Liver (tissue), 9 donors: ENCODE results near the gene TBC1D12. TPM values are rescaled to one million over a fixed set of nuclear protein-coding genes. Genes with fewer than 3 reads are reported as not detected.

Experiments
- DNase-seq: peaks from one replicate; pipeline ENCODE4 v3.0.0-alpha.2; 2017; ENCODE audit warnings: low spot score
- H3K27ac ChIP-seq, 2 donors: one replicate each; pipeline ENCODE4 v1.7.0; 2013; ENCODE audit warnings: inconsistent platforms in 2 of 2, low read length in 2 of 2, control low read depth in 1 of 2, low read depth in 1 of 2, mild to moderate bottlenecking in 1 of 2
- H3K27me3 ChIP-seq, 4 donors: one replicate each; pipeline versions ENCODE4 v1.6.1 to v1.7.0; 2013; ENCODE audit warnings: low read length in 3 of 4, inconsistent platforms in 1 of 4, mild to moderate bottlenecking in 1 of 4, moderate library complexity in 1 of 4; ENCODE audit not compliant: control insufficient read depth in 4 of 4, insufficient read depth in 4 of 4
- H3K36me3 ChIP-seq, 4 donors: one replicate each; pipeline versions ENCODE4 v1.6.1 to v1.7.0; 2013; ENCODE audit warnings: low read length in 3 of 4, mild to moderate bottlenecking in 3 of 4, low read depth in 1 of 4, moderate library complexity in 1 of 4; ENCODE audit not compliant: control insufficient read depth in 4 of 4, insufficient read depth in 3 of 4
- H3K4me1 ChIP-seq, 4 donors: one replicate each; pipeline versions ENCODE4 v1.6.1 to v1.7.0; 2013; ENCODE audit warnings: low read length in 3 of 4, mild to moderate bottlenecking in 3 of 4, moderate library complexity in 1 of 4; ENCODE audit not compliant: control insufficient read depth in 4 of 4, insufficient read depth in 4 of 4
- H3K4me3 ChIP-seq, 3 donors: one replicate each; pipeline versions ENCODE4 v1.6.1 to v1.7.0; 2013; ENCODE audit warnings: low read length in 3 of 3, control low read depth in 1 of 3, low read depth in 1 of 3, mild to moderate bottlenecking in 1 of 3
- H3K9ac ChIP-seq, 2 donors: one replicate each; pipeline ENCODE4 v1.7.0; 2013; ENCODE audit warnings: low read length in 2 of 2, mild to moderate bottlenecking in 2 of 2, moderate library complexity in 2 of 2, control low read depth in 1 of 2, low read depth in 1 of 2
- H3K9me3 ChIP-seq, 4 donors: one replicate each; pipeline versions ENCODE4 v1.6.1 to v1.7.0; 2013; ENCODE audit warnings: low read length in 3 of 4; ENCODE audit not compliant: control insufficient read depth in 4 of 4
- ATF3 ChIP-seq: IDR thresholded peaks from 2 replicates; pipeline ENCODE4 v1.6.1; 2016; ENCODE audit warnings: antibody characterized with exemption
- CTCF ChIP-seq: fragments of 150-350 bp; IDR thresholded peaks from 2 replicates; pipeline ENCODE4 v1.5.1; 2017; ENCODE audit warnings: improper control_type of control experiment, low read depth, low read length; ENCODE audit not compliant: missing input control
- EGR1 ChIP-seq, 2 donors: IDR thresholded peaks; 2 replicates each; pipeline ENCODE4 v1.6.1; 2016 to 2018; ENCODE audit warnings: antibody characterized with exemption in 2 of 2, low read depth in 2 of 2
- FOXA1 ChIP-seq: IDR thresholded peaks from 2 replicates; pipeline ENCODE4 v1.6.1; 2016; ENCODE audit warnings: antibody characterized with exemption
- FOXA2 ChIP-seq: IDR thresholded peaks from 2 replicates; pipeline ENCODE4 v1.6.1; 2016; ENCODE audit warnings: antibody characterized with exemption
- GABPA ChIP-seq, 2 donors: IDR thresholded peaks in 1 of 2; conservative IDR thresholded peaks in 1 of 2; 2 replicates each; pipeline ENCODE4 v1.6.1; 2016; ENCODE audit warnings: antibody characterized with exemption in 2 of 2, mild to moderate bottlenecking in 1 of 2, moderate library complexity in 1 of 2
- HNF4A ChIP-seq, 2 donors: conservative IDR thresholded peaks; 2 replicates each; pipeline ENCODE4 v1.6.1; 2016; ENCODE audit warnings: antibody characterized with exemption in 2 of 2, mild to moderate bottlenecking in 2 of 2
- HNF4G ChIP-seq: IDR thresholded peaks from 2 replicates; pipeline ENCODE4 v1.6.1; 2016; ENCODE audit warnings: antibody characterized with exemption
- JUND ChIP-seq, 2 donors: IDR thresholded peaks; 2 replicates each; pipeline ENCODE4 v1.6.1; 2016; ENCODE audit warnings: antibody characterized with exemption in 2 of 2
- MAX ChIP-seq: IDR thresholded peaks from 2 replicates; pipeline ENCODE4 v1.6.1; 2016; ENCODE audit warnings: antibody characterized with exemption
- NR2F2 ChIP-seq: IDR thresholded peaks from 2 replicates; pipeline ENCODE4 v1.6.1; 2016; ENCODE audit warnings: antibody characterized with exemption
- RAD21 ChIP-seq, 2 donors: IDR thresholded peaks; 2 replicates each; pipeline ENCODE4 v1.6.1; 2016; ENCODE audit warnings: antibody characterized with exemption in 2 of 2, mild to moderate bottlenecking in 2 of 2
- REST ChIP-seq: IDR thresholded peaks from 2 replicates; pipeline ENCODE4 v1.6.1; 2016; ENCODE audit warnings: antibody characterized with exemption, mild to moderate bottlenecking
- RXRA ChIP-seq, 2 donors: IDR thresholded peaks; 2 replicates each; pipeline ENCODE4 v1.6.1; 2017 to 2018; ENCODE audit warnings: antibody characterized with exemption in 2 of 2, mild to moderate bottlenecking in 1 of 2
- SP1 ChIP-seq: IDR thresholded peaks from 2 replicates; pipeline ENCODE4 v1.6.1; 2018; ENCODE audit warnings: antibody characterized with exemption, mild to moderate bottlenecking
- TAF1 ChIP-seq: conservative IDR thresholded peaks from 2 replicates; pipeline ENCODE4 v1.6.1; 2016; ENCODE audit warnings: antibody characterized with exemption, mild to moderate bottlenecking
- YY1 ChIP-seq: IDR thresholded peaks from 2 replicates; pipeline ENCODE4 v1.6.1; 2016; ENCODE audit warnings: antibody characterized with exemption, mild to moderate bottlenecking
- ZBTB33 ChIP-seq: IDR thresholded peaks from 2 replicates; pipeline ENCODE4 v1.6.1; 2016; ENCODE audit warnings: antibody characterized with exemption
- WGBS: extraction: QIAGEN DNeasy Blood & Tissue Kit; methylation state at CpG from one replicate; pipeline ENCODE4 v1.1.7; 2013; 5-methylcytosine and 5-hydroxymethylcytosine counted together
- polyA plus RNA-seq, 2 donors: library from polyadenylated mRNA; stranded (reverse) in 1 of 2; unstranded in 1 of 2; fragments of 200-250 nt in 1 of 2; fragments of >200 nt in 1 of 2; fragmentation: Nextera tagmentation in 1 of 2; extraction: Ambion mirVana in 1 of 2; gene quantifications; one replicate each; pipeline versions ENCODE4 v1.2.1 to v1.2.3, GENCODE V29; 2013 to 2015
- total RNA-seq, 2 donors: library from RNA; depleted of rRNA; stranded (reverse); fragments of >200 nt; gene quantifications; one replicate each; pipeline ENCODE4 v1.2.3, GENCODE V29; 2014
- donor health status: healthy.
- donor health status: healthy.
- donor health status: healthy.
- donor health status: healthy.
- donor health status: healthy.

The TBC1D12 gene
- 1 to 10 TPM; 5.6 to 7.5 TPM for total RNA-seq
- polyA plus RNA-seq: 1 to 10 TPM; 2.6 to 4.3 TPM

- Histone ChIP-seq H3K27me3 (no peaks in the 10 kb centered on the region), H3K4me3 (peak within 1 kb of the TSS; percentile 57 to 90 (median 85)), H3K9me3 (no peaks in the 10 kb centered on the region), H3K4me1 (peaks cover 3 to 19% (median 6%) of the 10 kb centered on the region in 4 donors), H3K9ac (peak within 1 kb of the TSS in 1 of 2 donors; percentile 72), H3K36me3 (no peaks in the 10 kb centered on the region), H3K27ac (peak within 1 kb of the TSS; percentile 82 to 85)
- peak; percentile 90 for DNase-seq
- TF ChIP-seq JUND (IDR thresholded peaks at IDR 0.05): no peak
- peak; percentile 60 for TF ChIP-seq REST
- no peak for TF ChIP-seq FOXA2
- no peak for TF ChIP-seq CTCF
- no peak for TF ChIP-seq HNF4G
- peak; percentile 29 for TF ChIP-seq SP1
- TF ChIP-seq RAD21 (IDR thresholded peaks at IDR 0.05): peak; percentile 8 to 15
- peak; percentile 70 for TF ChIP-seq MAX
- TF ChIP-seq NR2F2: no peak
- peak; percentile 31 to 42 for TF ChIP-seq RXRA (IDR thresholded peaks at IDR 0.05)
- peak in 1 of 2 donors; percentile 29 for TF ChIP-seq HNF4A (conservative IDR thresholded peaks at IDR 0.05)
- TF ChIP-seq YY1: peak; percentile 75
- TF ChIP-seq ZBTB33: peak; percentile 34
- TF ChIP-seq EGR1 (IDR thresholded peaks at IDR 0.05; ENCODE audit: low read depth in 2 of 2): no peak
- peak in 1 of 2 donors; percentile 80 for TF ChIP-seq GABPA (IDR thresholded peaks at IDR 0.05 in 1 of 2, conservative IDR thresholded peaks at IDR 0.05 in 1 of 2)
- TF ChIP-seq FOXA1: no peak
- TF ChIP-seq TAF1: peak; percentile 42
- no peak for TF ChIP-seq ATF3
- WGBS: under 1% methylated on average over 56 of the region's 56 CpGs
Measured at GRCh38 chr10:94402204-94402842, at the start of gene TBC1D12. Gene TBC1D12, plus strand, starts transcription at chr10:94402541. Its CDS starts 73 bp downstream, at chr10:94402614.
